Effector memory CD8-positive, alpha-beta T cell (primary cell): Measurements from ENCODE around the gene RAB31.
"Not testable (repeated sequence)": the region's sequence is repeated elsewhere in the genome, so short reads cannot be mapped to it uniquely, and the experiment has no call there.

ENCODE experiments used
- ATAC-seq: fragments of 150-1000 bp; cut with Tn5 transposase; replicated peaks from 2 replicates; pipeline ENCODE4 v1.10.0; 2021; ENCODE audit warnings: mild to moderate bottlenecking, moderate library complexity
- DNase-seq, 3 experiments: peaks; one replicate each; pipeline ENCODE4 v3.0.0; 2021
- H3K27ac Mint-ChIP-seq, 2 donors: one replicate each; pipeline ENCODE4 v1.8.0; 2022; ENCODE audit warnings: mild to moderate bottlenecking in 2 of 2, mixed read lengths in 2 of 2, moderate library complexity in 2 of 2
- H3K27me3 Mint-ChIP-seq, 2 donors: one replicate each; pipeline ENCODE4 v1.8.0; 2022; ENCODE audit warnings: mixed read lengths in 2 of 2
- H3K36me3 Mint-ChIP-seq: one replicate; pipeline ENCODE4 v1.8.0; 2022; ENCODE audit warnings: mild to moderate bottlenecking, moderate library complexity, mixed read lengths; ENCODE audit not compliant: insufficient read depth
- H3K4me1 Mint-ChIP-seq, 2 donors: one replicate each; pipeline ENCODE4 v1.8.0; 2022; ENCODE audit warnings: low read depth in 2 of 2, mixed read lengths in 2 of 2
- H3K4me3 Mint-ChIP-seq, 2 donors: one replicate each; pipeline ENCODE4 v1.8.0; 2022; ENCODE audit warnings: mild to moderate bottlenecking in 2 of 2, mixed read lengths in 2 of 2, moderate library complexity in 2 of 2
- H3K9me3 Mint-ChIP-seq, 2 donors: one replicate each; pipeline ENCODE4 v1.8.0; 2022; ENCODE audit warnings: mixed read lengths in 2 of 2

RAB31 gene

GRCh38 chr18:9884532-9885140 lies 176.5 kb downstream of the RAB31 start:
- ATAC-seq = no peak
- H3K9me3 Mint-ChIP-seq = no peaks in the 10 kb centered on the region
- no peaks in the 10 kb centered on the region for H3K4me1 Mint-ChIP-seq
- H3K27ac Mint-ChIP-seq = no peak overlapping the region
- DNase-seq = no peak
- H3K27me3 Mint-ChIP-seq = peaks cover 6 to 26% of the 10 kb centered on the region in 2 donors
- no peak overlapping the region for H3K4me3 Mint-ChIP-seq
- H3K36me3 Mint-ChIP-seq = peaks cover 5% of the 10 kb centered on the region

- Mint-ChIP-seq H3K4me3 (no peak within 1 kb of the TSS), H3K4me1 (no peaks in the 10 kb centered on the region), H3K27me3 (peaks cover 10 to 33% of the 10 kb centered on the region in 2 donors), H3K36me3 (peaks cover 5% of the 10 kb centered on the region), H3K27ac (no peak within 1 kb of the TSS), H3K9me3 (no peaks in the 10 kb centered on the region)
- DNase-seq (no peak), ATAC-seq (no peak)
Measured at GRCh38 chr18:9885170-9886004, 177.3 kb downstream of the RAB31 start, which contains the start of gene TXNDC2. TXNDC2 (plus strand) TSS chr18:9885973; CDS start chr18:9886681, 708 bp downstream.

GRCh38 chr18:9886005-9886348 lies 177.9 kb downstream of the RAB31 start:
- DNase-seq (no peak), ATAC-seq (no peak)
- H3K27ac Mint-ChIP-seq = no peak overlapping the region
- H3K4me3 Mint-ChIP-seq = no peak overlapping the region
- H3K36me3 Mint-ChIP-seq = peaks cover 5% of the 10 kb centered on the region
- peaks cover 10 to 34% of the 10 kb centered on the region in 2 donors for H3K27me3 Mint-ChIP-seq
- H3K4me1 Mint-ChIP-seq = no peaks in the 10 kb centered on the region
- no peaks in the 10 kb centered on the region for H3K9me3 Mint-ChIP-seq

GRCh38 chr18:9887992-9888391 lies 179.9 kb downstream of the RAB31 start:
- H3K4me3 Mint-ChIP-seq = no peak overlapping the region
- no peaks in the 10 kb centered on the region for H3K9me3 Mint-ChIP-seq
- no peaks in the 10 kb centered on the region for H3K4me1 Mint-ChIP-seq
- H3K27me3 Mint-ChIP-seq = peaks cover 10 to 34% of the 10 kb centered on the region in 2 donors
- no peak for ATAC-seq
- peaks cover 5% of the 10 kb centered on the region for H3K36me3 Mint-ChIP-seq
- no peak for DNase-seq
- no peak overlapping the region for H3K27ac Mint-ChIP-seq

- Mint-ChIP-seq H3K9me3 (no peaks in the 10 kb centered on the region), H3K27ac (no peak overlapping the region), H3K4me1 (peaks cover 0 to 4% of the 10 kb centered on the region in 2 donors), H3K27me3 (peaks cover 7 to 23% of the 10 kb centered on the region in 2 donors), H3K4me3 (no peak overlapping the region), H3K36me3 (no peaks in the 10 kb centered on the region)
- DNase-seq (no peak), ATAC-seq (no peak)
Measured at GRCh38 chr18:9890196-9890595, 182.1 kb downstream of the RAB31 start.

- peaks cover 0 to 4% of the 10 kb centered on the region in 2 donors for H3K4me1 Mint-ChIP-seq
- ATAC-seq = no peak
- no peak overlapping the region for H3K4me3 Mint-ChIP-seq
- H3K27ac Mint-ChIP-seq = no peak overlapping the region
- H3K36me3 Mint-ChIP-seq = no peaks in the 10 kb centered on the region
- H3K9me3 Mint-ChIP-seq = no peaks in the 10 kb centered on the region
- no peak for DNase-seq
- peaks cover 4 to 16% of the 10 kb centered on the region in 2 donors for H3K27me3 Mint-ChIP-seq
Measured at GRCh38 chr18:9890957-9891356, 182.9 kb downstream of the RAB31 start.

GRCh38 chr18:9891515-9891914 lies 183.4 kb downstream of the RAB31 start:
- ATAC-seq, H3K4me3 Mint-ChIP-seq, H3K27ac Mint-ChIP-seq, H3K9me3 Mint-ChIP-seq, H3K4me1 Mint-ChIP-seq, DNase-seq, H3K36me3 Mint-ChIP-seq: not testable (repeated sequence)
- H3K27me3 Mint-ChIP-seq = peaks cover 4 to 16% of the 10 kb centered on the region in 2 donors

- no peak overlapping the region for H3K27ac Mint-ChIP-seq
- H3K36me3 Mint-ChIP-seq = no peaks in the 10 kb centered on the region
- DNase-seq (no peak), ATAC-seq (no peak)
- peaks cover 8 to 12% of the 10 kb centered on the region in 2 donors for H3K27me3 Mint-ChIP-seq
- H3K4me3 Mint-ChIP-seq = no peak overlapping the region
- H3K9me3 Mint-ChIP-seq = no peaks in the 10 kb centered on the region
- H3K4me1 Mint-ChIP-seq = peaks cover 0 to 4% of the 10 kb centered on the region in 2 donors
Measured at GRCh38 chr18:9894454-9895068, 186.5 kb downstream of the RAB31 start.

- Mint-ChIP-seq H3K4me1 (peaks cover 0 to 4% of the 10 kb centered on the region in 2 donors), H3K27ac (no peak overlapping the region), H3K9me3 (no peaks in the 10 kb centered on the region), H3K4me3 (no peak overlapping the region), H3K36me3 (no peaks in the 10 kb centered on the region), H3K27me3 (peaks cover 6 to 7% of the 10 kb centered on the region in 2 donors)
- no peak for DNase-seq
- ATAC-seq = no peak
Measured at GRCh38 chr18:9897129-9897528, 189.0 kb downstream of the RAB31 start.

- H3K27me3 Mint-ChIP-seq = peaks cover 11 to 13% of the 10 kb centered on the region in 2 donors
Measured at GRCh38 chr18:9897787-9898291, 189.7 kb downstream of the RAB31 start.

GRCh38 chr18:9898792-9899549 lies 190.9 kb downstream of the RAB31 start:
- ATAC-seq (no peak), DNase-seq (no peak)
- no peak overlapping the region for H3K27ac Mint-ChIP-seq
- peaks cover 12 to 24% of the 10 kb centered on the region in 2 donors for H3K27me3 Mint-ChIP-seq
- H3K9me3 Mint-ChIP-seq = no peaks in the 10 kb centered on the region
- no peaks in the 10 kb centered on the region for H3K36me3 Mint-ChIP-seq
- no peak overlapping the region for H3K4me3 Mint-ChIP-seq
- peaks cover 0 to 4% of the 10 kb centered on the region in 2 donors for H3K4me1 Mint-ChIP-seq

More at GRCh38 chr18:9897787-9898291, 189.7 kb downstream of the RAB31 start:
- not testable (repeated sequence) for H3K4me3 Mint-ChIP-seq, ATAC-seq, DNase-seq, H3K27ac Mint-ChIP-seq, H3K4me1 Mint-ChIP-seq, H3K36me3 Mint-ChIP-seq, H3K9me3 Mint-ChIP-seq

GRCh38 chr18:9899550-9899930 lies 191.4 kb downstream of the RAB31 start:
- H3K4me3 Mint-ChIP-seq, DNase-seq, H3K27ac Mint-ChIP-seq, H3K4me1 Mint-ChIP-seq, ATAC-seq, H3K9me3 Mint-ChIP-seq, H3K36me3 Mint-ChIP-seq: not testable (repeated sequence)
- peaks cover 12 to 24% of the 10 kb centered on the region in 2 donors for H3K27me3 Mint-ChIP-seq

- Mint-ChIP-seq H3K4me3 (no peak overlapping the region), H3K4me1 (no peaks in the 10 kb centered on the region), H3K36me3 (no peaks in the 10 kb centered on the region), H3K27me3 (peaks cover 21 to 35% of the 10 kb centered on the region in 2 donors), H3K27ac (no peak overlapping the region), H3K9me3 (no peaks in the 10 kb centered on the region)
- DNase-seq (no peak), ATAC-seq (no peak)
Measured at GRCh38 chr18:9900699-9901098, 192.6 kb downstream of the RAB31 start.
